Measurements from ENCODE around the gene STPG2.

The STPG2 gene

GRCh38 chr4:98143001-98143899 lies at the start of gene STPG2:
TSS of gene STPG2 (minus strand) at chr4:98143476.
- DNase-seq: peak; percentile 98

- DNase-seq: no peak
Observed at GRCh38 chr4:98185279-98185678, 42.0 kb upstream of the STPG2 start.

- peak; percentile 23 for DNase-seq
Observed at GRCh38 chr4:98181809-98182208, 38.5 kb upstream of the STPG2 start.

GRCh38 chr4:98179951-98180350 lies 36.7 kb upstream of the STPG2 start:
- DNase-seq: no peak

GRCh38 chr4:98176531-98176930 lies 33.3 kb upstream of the STPG2 start:
- no peak for DNase-seq

GRCh38 chr4:98170035-98170434 lies 26.8 kb upstream of the STPG2 start:
- no peak for DNase-seq

GRCh38 chr4:98166731-98167041 lies 23.4 kb upstream of the STPG2 start:
- DNase-seq: no peak

GRCh38 chr4:98166025-98166730 lies 22.9 kb upstream of the STPG2 start:
- no peak for DNase-seq

- no peak for DNase-seq
Observed at GRCh38 chr4:98162696-98163095, 19.4 kb upstream of the STPG2 start.

GRCh38 chr4:98151145-98151924 lies 8.1 kb upstream of the STPG2 start:
- peak; percentile 78 for DNase-seq

GRCh38 chr4:98150092-98150761 lies 7.0 kb upstream of the STPG2 start:
- DNase-seq: peak; percentile 59

- DNase-seq: no peak
Observed at GRCh38 chr4:98148856-98149255, 5.6 kb upstream of the STPG2 start.

GRCh38 chr4:98126141-98126540 lies 17.1 kb downstream of the STPG2 start:
- no peak for DNase-seq

- DNase-seq: no peak
Observed at GRCh38 chr4:98125585-98125984, 17.7 kb downstream of the STPG2 start.

GRCh38 chr4:98117363-98117762 lies 25.9 kb downstream of the STPG2 start:
- DNase-seq: no peak

GRCh38 chr4:98113012-98113411 lies 30.3 kb downstream of the STPG2 start:
- peak; percentile 20 for DNase-seq

- no peak for DNase-seq
Observed at GRCh38 chr4:98110929-98111328, 32.3 kb downstream of the STPG2 start.

- no peak for DNase-seq
Observed at GRCh38 chr4:98110214-98110613, 33.1 kb downstream of the STPG2 start.

GRCh38 chr4:98102660-98103059 lies 40.6 kb downstream of the STPG2 start:
- DNase-seq: no peak

GRCh38 chr4:98101988-98102387 lies 41.3 kb downstream of the STPG2 start:
- no peak for DNase-seq

GRCh38 chr4:98098764-98099163 lies 44.5 kb downstream of the STPG2 start:
- peak; percentile 3 for DNase-seq

GRCh38 chr4:98094118-98094517 lies 49.2 kb downstream of the STPG2 start:
- no peak for DNase-seq

GRCh38 chr4:98093662-98094061 lies 49.6 kb downstream of the STPG2 start:
- no peak for DNase-seq

All from hematopoietic multipotent progenitor cell treated with erythropoietin and hydrocortisone succinate and interleukin-3 and kit ligand, for 4 days (in vitro differentiated cells).